ENCODE results near the gene C16orf92.

The C16orf92 gene

GRCh38 chr16:29985271-29985811, 37.7 kb upstream of the C16orf92 start:
- H3K9me3 Mint-ChIP-seq = no peaks in the 10 kb centered on the region
- peaks cover 13% of the 10 kb centered on the region for H3K36me3 Mint-ChIP-seq
- no peaks in the 10 kb centered on the region for H3K4me1 Mint-ChIP-seq
- H3K27ac Mint-ChIP-seq = no peak overlapping the region
- H3K27me3 Mint-ChIP-seq = no peaks in the 10 kb centered on the region
- no peak overlapping the region for H3K4me3 Mint-ChIP-seq

GRCh38 chr16:29986231-29986630, 36.8 kb upstream of the C16orf92 start:
- H3K4me3 Mint-ChIP-seq = no peak overlapping the region
- H3K27ac Mint-ChIP-seq = no peak overlapping the region
- H3K9me3 Mint-ChIP-seq = no peaks in the 10 kb centered on the region
- H3K36me3 Mint-ChIP-seq = peaks cover 10% of the 10 kb centered on the region
- H3K27me3 Mint-ChIP-seq = no peaks in the 10 kb centered on the region
- H3K4me1 Mint-ChIP-seq = no peaks in the 10 kb centered on the region

GRCh38 chr16:29986931-29987330, 36.1 kb upstream of the C16orf92 start:
- H3K4me1 Mint-ChIP-seq = no peaks in the 10 kb centered on the region
- H3K27me3 Mint-ChIP-seq = no peaks in the 10 kb centered on the region
- peaks cover 10% of the 10 kb centered on the region for H3K36me3 Mint-ChIP-seq
- no peak overlapping the region for H3K4me3 Mint-ChIP-seq
- no peak overlapping the region for H3K27ac Mint-ChIP-seq
- H3K9me3 Mint-ChIP-seq = no peaks in the 10 kb centered on the region

DNA sequence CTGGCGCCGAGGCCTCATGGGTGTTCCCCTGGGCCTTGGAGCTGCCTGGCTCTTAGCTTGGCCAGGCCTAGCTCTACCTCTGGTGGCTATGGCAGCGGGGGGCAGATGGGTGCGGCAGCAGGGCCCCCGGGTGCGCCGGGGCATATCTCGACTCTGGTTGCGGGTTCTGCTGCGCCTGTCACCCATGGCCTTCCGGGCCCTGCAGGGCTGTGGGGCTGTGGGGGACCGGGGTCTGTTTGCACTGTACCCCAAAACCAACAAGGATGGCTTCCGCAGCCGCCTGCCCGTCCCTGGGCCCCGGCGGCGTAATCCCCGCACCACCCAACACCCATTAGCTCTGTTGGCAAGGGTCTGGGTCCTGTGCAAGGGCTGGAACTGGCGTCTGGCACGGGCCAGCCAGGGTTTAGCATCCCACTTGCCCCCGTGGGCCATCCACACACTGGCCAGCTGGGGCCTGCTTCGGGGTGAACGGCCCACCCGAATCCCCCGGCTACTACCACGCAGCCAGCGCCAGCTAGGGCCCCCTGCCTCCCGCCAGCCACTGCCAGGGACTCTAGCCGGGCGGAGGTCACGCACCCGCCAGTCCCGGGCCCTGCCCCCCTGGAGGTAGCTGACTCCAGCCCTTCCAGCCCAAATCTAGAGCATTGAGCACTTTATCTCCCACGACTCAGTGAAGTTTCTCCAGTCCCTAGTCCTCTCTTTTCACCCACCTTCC, 35.5 kb upstream of the C16orf92 start:
- Mint-ChIP-seq H3K27me3 (no peaks in the 10 kb centered on the region), H3K27ac (no peak overlapping the region), H3K36me3 (peaks cover 8% of the 10 kb centered on the region), H3K4me3 (no peak overlapping the region), H3K9me3 (no peaks in the 10 kb centered on the region), H3K4me1 (no peaks in the 10 kb centered on the region)

GRCh38 chr16:29988346-29989075, 34.5 kb upstream of the C16orf92 start:
- no peaks in the 10 kb centered on the region for H3K27me3 Mint-ChIP-seq
- H3K9me3 Mint-ChIP-seq = no peaks in the 10 kb centered on the region
- no peaks in the 10 kb centered on the region for H3K4me1 Mint-ChIP-seq
- no peak overlapping the region for H3K27ac Mint-ChIP-seq
- peaks cover 9% of the 10 kb centered on the region for H3K36me3 Mint-ChIP-seq
- no peak overlapping the region for H3K4me3 Mint-ChIP-seq

DNA sequence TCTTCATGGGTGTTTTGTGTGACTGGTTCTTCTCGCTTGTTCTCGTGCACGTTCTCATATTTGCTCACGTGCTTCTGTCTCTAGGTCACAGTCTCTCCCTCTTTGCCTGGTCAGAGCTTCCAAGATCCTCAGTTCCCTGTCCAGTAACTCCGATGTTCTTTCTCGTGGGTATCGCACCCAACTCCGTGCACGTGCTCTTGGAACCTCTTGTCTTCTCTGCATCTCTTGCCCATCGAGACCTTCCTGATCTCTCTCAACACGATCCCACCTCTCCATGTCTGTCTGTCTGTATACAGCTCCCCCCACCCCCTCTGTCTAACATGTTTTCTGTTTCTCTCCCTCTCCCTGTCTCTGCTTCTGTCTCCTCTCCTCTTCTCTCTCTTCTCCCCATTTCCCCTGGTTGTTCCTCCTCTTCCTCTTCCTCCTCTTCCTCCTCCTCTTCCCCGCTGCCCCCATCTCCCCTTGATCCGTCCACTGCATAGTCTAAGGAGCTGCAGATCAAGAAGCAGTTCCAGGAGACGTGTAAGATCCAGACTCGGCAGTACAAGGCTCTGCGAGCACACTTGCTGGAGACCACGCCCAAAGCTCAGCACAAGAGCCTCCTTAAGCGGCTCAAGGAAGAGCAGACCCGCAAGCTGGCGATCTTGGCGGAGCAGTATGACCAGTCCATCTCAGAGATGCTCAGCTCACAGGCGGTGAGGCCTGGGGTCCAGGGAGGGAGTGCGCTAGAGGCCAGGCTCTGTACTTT, 33.7 kb upstream of the C16orf92 start:
- H3K27ac Mint-ChIP-seq = no peak overlapping the region
- no peaks in the 10 kb centered on the region for H3K9me3 Mint-ChIP-seq

DNA sequence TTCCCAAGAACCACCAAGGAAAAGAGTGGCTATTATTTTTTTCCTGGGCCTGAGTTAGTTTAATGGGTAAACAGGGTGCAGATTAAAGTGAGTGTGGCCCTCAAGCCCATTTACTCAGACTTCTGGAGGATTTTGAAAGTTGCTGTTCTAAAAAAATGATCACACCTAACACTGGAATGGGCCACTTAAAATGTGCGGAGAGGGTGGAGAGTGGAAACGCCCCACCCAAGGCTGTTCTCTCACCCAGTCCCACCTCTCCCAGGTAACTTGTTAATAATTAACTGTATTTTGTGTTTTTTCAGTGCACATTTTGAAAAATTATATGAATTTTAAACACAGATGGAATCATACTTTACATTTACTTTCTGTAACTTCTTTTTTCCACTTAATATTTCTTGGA, 33.0 kb upstream of the C16orf92 start:
- Mint-ChIP-seq H3K4me1 (peaks cover 14% of the 10 kb centered on the region), H3K9me3 (no peaks in the 10 kb centered on the region), H3K4me3 (no peak overlapping the region), H3K27ac (no peak overlapping the region), H3K36me3 (peaks cover 12% of the 10 kb centered on the region), H3K27me3 (no peaks in the 10 kb centered on the region)

More for the DNA sequence above, 33.7 kb upstream of the C16orf92 start:
- peaks cover 12% of the 10 kb centered on the region for H3K36me3 Mint-ChIP-seq
- no peak overlapping the region for H3K4me3 Mint-ChIP-seq
- no peaks in the 10 kb centered on the region for H3K27me3 Mint-ChIP-seq
- H3K4me1 Mint-ChIP-seq = peaks cover 6% of the 10 kb centered on the region

DNA sequence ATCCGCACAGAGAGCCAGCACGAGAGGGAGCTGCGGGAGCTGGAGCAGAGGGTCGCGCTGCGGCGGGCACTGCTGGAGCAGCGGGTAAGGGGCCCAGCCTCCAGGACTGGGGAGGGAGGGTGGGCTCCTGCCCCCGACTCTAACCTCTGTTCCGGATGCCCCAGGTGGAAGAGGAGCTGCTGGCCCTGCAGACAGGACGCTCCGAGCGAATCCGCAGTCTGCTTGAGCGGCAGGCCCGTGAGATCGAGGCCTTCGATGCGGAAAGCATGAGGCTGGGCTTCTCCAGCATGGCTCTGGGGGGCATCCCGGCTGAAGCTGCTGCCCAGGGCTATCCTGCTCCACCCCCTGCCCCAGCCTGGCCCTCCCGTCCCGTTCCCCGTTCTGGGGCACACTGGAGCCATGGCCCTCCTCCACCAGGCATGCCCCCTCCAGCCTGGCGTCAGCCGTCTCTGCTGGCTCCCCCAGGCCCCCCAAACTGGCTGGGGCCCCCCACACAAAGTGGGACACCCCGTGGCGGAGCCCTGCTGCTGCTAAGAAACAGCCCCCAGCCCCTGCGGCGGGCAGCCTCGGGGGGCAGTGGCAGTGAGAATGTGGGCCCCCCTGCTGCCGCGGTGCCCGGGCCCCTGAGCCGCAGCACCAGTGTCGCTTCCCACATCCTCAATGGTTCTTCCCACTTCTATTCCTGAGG, 32.0 kb upstream of the C16orf92 start:
- no peak overlapping the region for H3K27ac Mint-ChIP-seq
- no peaks in the 10 kb centered on the region for H3K9me3 Mint-ChIP-seq
- no peaks in the 10 kb centered on the region for H3K27me3 Mint-ChIP-seq
- H3K4me1 Mint-ChIP-seq = peaks cover 16% of the 10 kb centered on the region
- no peak overlapping the region for H3K4me3 Mint-ChIP-seq
- peaks cover 10% of the 10 kb centered on the region for H3K36me3 Mint-ChIP-seq

DNA sequence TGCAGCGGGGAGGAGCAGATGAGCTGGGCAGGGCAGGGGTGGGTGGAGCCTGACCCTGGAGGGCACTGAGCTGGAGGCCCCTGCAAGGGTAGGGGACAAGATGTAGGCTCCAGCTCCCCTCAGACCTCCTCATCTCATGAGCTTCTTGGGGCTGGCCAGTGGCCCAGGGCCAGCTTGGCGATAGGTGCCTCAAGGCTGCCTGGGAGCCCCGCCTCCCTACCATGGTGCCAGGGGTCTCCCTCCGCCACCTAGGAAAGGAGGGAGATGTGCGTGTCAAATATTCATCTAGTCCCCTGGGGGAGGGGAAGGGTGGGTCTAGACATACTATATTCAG, 31.5 kb upstream of the C16orf92 start:
- Mint-ChIP-seq H3K27ac (no peak overlapping the region), H3K4me1 (peaks cover 21% of the 10 kb centered on the region), H3K36me3 (peaks cover 10% of the 10 kb centered on the region), H3K4me3 (no peak overlapping the region), H3K9me3 (no peaks in the 10 kb centered on the region), H3K27me3 (no peaks in the 10 kb centered on the region)

- peaks cover 10% of the 10 kb centered on the region for H3K36me3 Mint-ChIP-seq
- no peaks in the 10 kb centered on the region for H3K27me3 Mint-ChIP-seq
- H3K4me3 Mint-ChIP-seq = no peak overlapping the region
- peaks cover 27% of the 10 kb centered on the region for H3K4me1 Mint-ChIP-seq
- no peaks in the 10 kb centered on the region for H3K9me3 Mint-ChIP-seq
- no peak overlapping the region for H3K27ac Mint-ChIP-seq
These were observed 30.5 kb upstream of the C16orf92 start for GRCh38 chr16:29992344-29992967.

- Mint-ChIP-seq H3K4me3 (no peak overlapping the region), H3K27ac (no peak overlapping the region)
These were observed 29.7 kb upstream of the C16orf92 start for GRCh38 chr16:29993191-29993902.

GRCh38 chr16:29993903-29994599, 28.9 kb upstream of the C16orf92 start:
- Mint-ChIP-seq H3K9me3 (no peaks in the 10 kb centered on the region), H3K36me3 (peaks cover 6% of the 10 kb centered on the region), H3K27me3 (no peaks in the 10 kb centered on the region), H3K4me3 (peak overlapping the region; percentile 99), H3K27ac (peak overlapping the region; percentile 96), H3K4me1 (peaks cover 38% of the 10 kb centered on the region)

More at GRCh38 chr16:29993191-29993902, 29.7 kb upstream of the C16orf92 start:
- no peaks in the 10 kb centered on the region for H3K27me3 Mint-ChIP-seq
- H3K9me3 Mint-ChIP-seq = no peaks in the 10 kb centered on the region
- peaks cover 34% of the 10 kb centered on the region for H3K4me1 Mint-ChIP-seq
- peaks cover 6% of the 10 kb centered on the region for H3K36me3 Mint-ChIP-seq

DNA sequence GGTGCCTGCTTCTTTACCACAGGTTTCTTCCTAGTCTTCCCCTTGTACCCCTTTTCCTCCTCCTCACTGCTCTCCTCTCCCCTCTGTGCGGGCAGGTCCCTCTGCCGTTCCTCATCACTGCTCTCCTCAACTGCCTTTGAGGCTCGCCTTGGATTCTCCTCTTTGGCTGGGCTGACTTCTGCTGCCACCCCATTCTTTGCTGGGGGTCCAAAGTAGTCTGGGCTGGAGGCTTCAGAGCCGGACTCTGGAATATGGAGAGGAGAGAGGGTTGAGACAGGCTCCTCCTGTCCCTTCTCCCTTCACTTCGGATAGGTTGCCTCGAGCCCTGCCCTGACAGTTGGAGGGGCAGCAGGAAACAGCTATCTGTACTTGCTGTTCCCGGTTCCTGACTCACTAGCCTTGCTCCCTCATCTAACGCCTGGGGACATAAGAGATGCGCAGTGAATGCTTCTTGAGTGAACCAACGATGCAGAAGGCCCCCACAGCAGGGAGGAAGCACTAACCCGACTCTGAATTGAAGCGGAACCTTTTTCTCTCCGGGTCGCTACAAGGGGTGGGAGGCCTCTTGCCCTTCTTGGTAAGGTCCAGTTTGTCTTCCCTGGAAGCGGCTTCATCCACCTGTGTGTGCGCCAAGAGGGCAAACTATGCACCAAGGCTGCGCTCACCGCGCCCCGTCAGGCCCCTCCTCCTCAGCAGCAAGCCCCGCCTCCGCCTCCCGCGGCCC, 28.2 kb upstream of the C16orf92 start:
- Mint-ChIP-seq H3K27me3 (no peaks in the 10 kb centered on the region), H3K9me3 (no peaks in the 10 kb centered on the region), H3K4me1 (peaks cover 43% of the 10 kb centered on the region), H3K36me3 (peaks cover 5% of the 10 kb centered on the region), H3K4me3 (peak overlapping the region; percentile 99), H3K27ac (peak overlapping the region; percentile 96)
